Activated T-cell treated with anti-CD3 and anti-CD28 coated beads, Interleukin-2, amount 50 U/mL, for 4 hours (primary cell): ENCODE results near the gene CRYBB3. TPM values are rescaled to one million over a fixed set of nuclear protein-coding genes. Genes with fewer than 3 reads are reported as not detected.
"Not testable (repeated sequence)": the region's sequence is repeated elsewhere in the genome, so short reads cannot be mapped to it uniquely, and the experiment has no call there.

Experiments used
- ATAC-seq, 2 donors: fragments of 200-7000 bp; cut with Tn5 transposase; one replicate each; pipeline ENCODE4 v1.10.0; 2021
- DNase-seq: peaks from one replicate; pipeline ENCODE4 v3.0.0-alpha.2; 2020
- H3K27me3 Mint-ChIP-seq: one replicate; pipeline ENCODE4 v1.8.0; 2021; ENCODE audit warnings: low read depth, mixed read lengths
- H3K36me3 Mint-ChIP-seq: one replicate; pipeline ENCODE4 v1.8.0; 2022; ENCODE audit warnings: mixed read lengths; ENCODE audit not compliant: insufficient read depth
- H3K4me1 Mint-ChIP-seq: one replicate; pipeline ENCODE4 v1.8.0; 2021; ENCODE audit warnings: low read depth, mixed read lengths
- H3K4me3 Mint-ChIP-seq: one replicate; pipeline ENCODE4 v1.8.0; 2021; ENCODE audit warnings: mild to moderate bottlenecking, moderate library complexity, mixed read lengths
- H3K9me3 Mint-ChIP-seq: one replicate; pipeline ENCODE4 v1.8.0; 2021; ENCODE audit warnings: mixed read lengths
- total RNA-seq, 3 donors: library from RNA; stranded (reverse); gene quantifications; one replicate each; pipeline ENCODE4 v1.2.1, GENCODE V29; 2021

Gene CRYBB3
- total RNA-seq, 3 donors from 2014 or later = 0.38 TPM; not detected in 2

DNA sequence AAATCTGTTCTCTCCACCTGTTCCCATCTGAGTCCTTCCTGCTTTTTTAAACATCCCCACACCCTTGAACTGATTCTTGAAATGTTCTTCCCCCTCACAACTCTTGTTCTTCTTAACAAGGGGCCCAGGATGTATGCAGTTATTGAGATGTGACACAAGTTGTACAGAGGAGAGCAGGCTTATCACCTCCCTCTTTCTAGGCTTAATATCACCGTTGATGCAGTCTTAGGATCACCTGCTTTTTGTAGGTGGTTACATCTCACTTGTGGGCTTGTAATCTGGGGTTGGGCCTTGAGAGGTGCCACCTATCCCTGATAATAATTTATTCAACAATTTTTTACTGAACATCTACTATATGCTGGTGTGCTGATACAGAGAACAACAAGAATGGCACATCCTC is 6.2 kb downstream of the CRYBB3 start:
- Mint-ChIP-seq H3K36me3 (no peaks in the 10 kb centered on the region), H3K9me3 (no peaks in the 10 kb centered on the region), H3K4me3 (no peak overlapping the region), H3K4me1 (no peaks in the 10 kb centered on the region), H3K27me3 (no peaks in the 10 kb centered on the region)
- ATAC-seq (no peak), DNase-seq (no peak)

- Mint-ChIP-seq H3K9me3 (no peaks in the 10 kb centered on the region), H3K27me3 (no peaks in the 10 kb centered on the region), H3K4me3 (no peak overlapping the region), H3K4me1 (no peaks in the 10 kb centered on the region), H3K36me3 (no peaks in the 10 kb centered on the region)
- DNase-seq (no peak), ATAC-seq (no peak)
Measured at GRCh38 chr22:25206998-25207397, 7.3 kb downstream of the CRYBB3 start.

DNA sequence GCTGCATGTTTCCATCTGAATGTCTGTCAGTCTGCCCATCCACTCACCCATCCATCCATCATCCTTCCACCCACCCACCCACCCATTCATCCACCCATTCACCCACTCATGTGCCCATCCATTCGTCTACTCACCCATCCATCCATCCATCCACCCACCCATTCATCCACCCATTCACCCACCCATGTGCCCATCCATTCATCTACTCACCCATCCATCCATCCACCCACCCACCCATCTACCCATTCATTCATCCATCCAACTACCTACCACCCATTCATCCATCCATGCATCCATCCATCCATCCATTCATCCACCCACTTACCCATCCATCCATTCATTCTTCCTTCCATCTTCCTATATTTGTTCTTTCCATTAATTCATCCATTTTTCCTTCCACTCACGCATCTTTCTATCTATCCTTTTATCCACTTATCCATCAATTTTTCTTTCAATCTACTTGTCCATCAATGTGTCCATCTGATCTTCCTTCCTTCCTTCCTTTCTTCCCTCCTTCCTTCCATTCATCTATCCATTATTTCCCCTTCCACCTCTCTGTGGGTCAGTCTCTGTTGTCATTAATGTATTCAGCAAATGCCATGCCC is 8.0 kb downstream of the CRYBB3 start:
- no peak overlapping the region for H3K4me3 Mint-ChIP-seq
- ATAC-seq (no peak), DNase-seq (no peak)
- H3K36me3 Mint-ChIP-seq = no peaks in the 10 kb centered on the region
- H3K9me3 Mint-ChIP-seq = no peaks in the 10 kb centered on the region
- no peaks in the 10 kb centered on the region for H3K27me3 Mint-ChIP-seq
- no peaks in the 10 kb centered on the region for H3K4me1 Mint-ChIP-seq

GRCh38 chr22:25208328-25208727 is 8.7 kb downstream of the CRYBB3 start:
- H3K27me3 Mint-ChIP-seq = peaks cover 1% of the 10 kb centered on the region
- H3K9me3 Mint-ChIP-seq = no peaks in the 10 kb centered on the region
- no peaks in the 10 kb centered on the region for H3K4me1 Mint-ChIP-seq
- DNase-seq (no peak), ATAC-seq (no peak)
- H3K36me3 Mint-ChIP-seq = no peaks in the 10 kb centered on the region
- H3K4me3 Mint-ChIP-seq = no peak overlapping the region

DNA sequence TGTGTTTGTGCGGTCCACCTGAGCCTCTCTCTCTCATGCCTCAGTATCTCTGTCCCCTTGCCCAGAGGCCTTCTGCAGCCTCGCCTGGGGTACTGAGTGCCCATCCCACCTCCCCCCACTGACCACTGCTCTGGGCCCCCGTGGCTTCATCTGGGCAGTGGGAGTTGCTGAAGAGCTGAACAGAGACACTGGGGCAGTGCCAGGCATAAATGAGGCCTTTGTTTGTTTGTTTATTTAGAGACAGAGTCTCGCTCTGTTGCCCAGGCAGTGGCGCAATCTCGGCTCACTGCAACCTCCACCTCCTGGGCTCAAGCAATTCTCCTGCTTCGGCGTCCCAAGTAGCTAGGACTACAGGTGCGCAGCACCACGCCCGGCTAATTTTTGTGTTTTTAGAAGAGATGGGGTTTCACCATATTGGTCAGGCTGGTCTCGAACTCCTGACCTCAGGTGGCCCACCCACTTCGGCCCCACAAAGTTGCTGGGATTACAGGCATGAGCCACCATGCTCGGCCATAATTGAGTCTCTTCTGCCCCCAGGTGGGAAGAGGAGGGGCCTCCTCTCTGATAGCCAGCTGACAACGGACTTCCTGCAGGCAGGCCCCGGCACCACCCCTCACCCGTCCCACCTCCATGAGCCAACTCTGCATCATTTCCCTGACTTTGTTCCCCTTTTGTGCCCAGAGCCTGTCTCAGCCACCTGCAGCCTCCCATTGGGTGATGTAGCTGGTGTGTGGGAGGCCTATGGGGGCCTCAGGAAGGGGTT is 9.3 kb downstream of the CRYBB3 start:
- Mint-ChIP-seq H3K4me3 (no peak overlapping the region), H3K4me1 (no peaks in the 10 kb centered on the region), H3K27me3 (peaks cover 6% of the 10 kb centered on the region), H3K9me3 (no peaks in the 10 kb centered on the region), H3K36me3 (no peaks in the 10 kb centered on the region)
- DNase-seq (no peak), ATAC-seq (no peak)

- DNase-seq (no peak), ATAC-seq (no peak)
- Mint-ChIP-seq H3K9me3 (peaks cover 4% of the 10 kb centered on the region), H3K4me3 (no peak overlapping the region), H3K4me1 (no peaks in the 10 kb centered on the region), H3K27me3 (peaks cover 6% of the 10 kb centered on the region), H3K36me3 (no peaks in the 10 kb centered on the region)
Measured at GRCh38 chr22:25210793-25211192, 11.1 kb downstream of the CRYBB3 start.

GRCh38 chr22:25212337-25212736 is 12.7 kb downstream of the CRYBB3 start:
- peaks cover 6% of the 10 kb centered on the region for H3K27me3 Mint-ChIP-seq
- H3K36me3 Mint-ChIP-seq = no peaks in the 10 kb centered on the region
- H3K9me3 Mint-ChIP-seq = peaks cover 4% of the 10 kb centered on the region
- DNase-seq (no peak), ATAC-seq (no peak)
- H3K4me1 Mint-ChIP-seq = no peaks in the 10 kb centered on the region
- H3K4me3 Mint-ChIP-seq = no peak overlapping the region

DNA sequence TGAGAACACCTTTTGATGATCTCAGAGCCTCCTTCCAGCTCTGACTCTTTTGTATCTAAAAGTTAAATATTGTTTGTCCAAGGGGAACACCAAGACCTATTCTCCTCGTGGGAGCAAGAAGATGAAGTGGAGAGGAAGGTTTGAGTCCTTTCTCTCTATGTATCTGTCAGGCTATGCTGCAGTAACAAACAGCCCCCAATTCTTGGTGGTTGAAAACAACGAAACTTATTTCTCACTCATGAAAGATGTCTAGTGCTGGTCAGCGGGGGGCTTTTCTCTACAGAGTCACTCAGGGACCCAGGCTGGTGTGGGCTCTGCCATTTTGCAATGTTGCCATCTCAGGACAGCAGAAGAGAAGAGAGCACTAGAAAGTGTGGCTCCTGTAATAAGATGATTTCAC is 13.6 kb downstream of the CRYBB3 start:
- no peak for DNase-seq
- Mint-ChIP-seq H3K36me3 (no peaks in the 10 kb centered on the region), H3K4me3 (no peak overlapping the region), H3K9me3 (peaks cover 4% of the 10 kb centered on the region), H3K4me1 (no peaks in the 10 kb centered on the region), H3K27me3 (peaks cover 12% of the 10 kb centered on the region)
- no peak for ATAC-seq

- Mint-ChIP-seq H3K36me3 (no peaks in the 10 kb centered on the region), H3K9me3 (peaks cover 4% of the 10 kb centered on the region), H3K4me3 (no peak overlapping the region), H3K4me1 (no peaks in the 10 kb centered on the region), H3K27me3 (peaks cover 15% of the 10 kb centered on the region)
- ATAC-seq = no peak
- no peak for DNase-seq
Measured at GRCh38 chr22:25216230-25216629, 16.6 kb downstream of the CRYBB3 start.

DNA sequence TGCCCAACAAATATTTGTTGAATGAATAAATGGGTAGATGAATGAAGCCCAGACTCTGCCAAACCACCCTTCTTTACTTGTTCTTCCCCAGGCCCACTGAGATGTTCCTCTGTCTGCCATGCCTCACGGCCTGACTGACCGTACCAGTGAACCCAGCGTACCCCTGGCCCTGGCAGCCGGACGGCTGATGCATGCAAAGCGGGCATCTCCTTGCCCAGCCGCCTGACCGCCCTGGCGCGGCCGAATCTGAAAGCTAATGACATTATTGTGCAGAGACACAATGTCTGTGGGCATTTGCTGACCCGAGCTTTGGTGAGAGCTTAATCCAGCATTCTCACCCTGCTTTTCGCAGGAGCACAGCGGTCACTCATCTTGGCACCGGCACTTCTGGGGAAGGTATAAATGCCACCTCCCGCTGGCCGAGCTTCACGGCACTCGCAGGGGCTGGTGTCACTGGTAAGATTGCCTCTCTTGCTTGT is 19.6 kb downstream of the CRYBB3 start, which contains the start of gene CRYBB2:
CRYBB2 (plus strand) TSS at position 429 of the 479 bp plus-strand sequence. CDS start 1,791 bp downstream, outside the sequence.
- Mint-ChIP-seq H3K27me3 (peaks cover 20% of the 10 kb centered on the region), H3K9me3 (peaks cover 4% of the 10 kb centered on the region), H3K36me3 (no peaks in the 10 kb centered on the region), H3K4me3 (no peak within 1 kb of the TSS), H3K4me1 (no peaks in the 10 kb centered on the region)
- DNase-seq = no peak
- no peak for ATAC-seq

DNA sequence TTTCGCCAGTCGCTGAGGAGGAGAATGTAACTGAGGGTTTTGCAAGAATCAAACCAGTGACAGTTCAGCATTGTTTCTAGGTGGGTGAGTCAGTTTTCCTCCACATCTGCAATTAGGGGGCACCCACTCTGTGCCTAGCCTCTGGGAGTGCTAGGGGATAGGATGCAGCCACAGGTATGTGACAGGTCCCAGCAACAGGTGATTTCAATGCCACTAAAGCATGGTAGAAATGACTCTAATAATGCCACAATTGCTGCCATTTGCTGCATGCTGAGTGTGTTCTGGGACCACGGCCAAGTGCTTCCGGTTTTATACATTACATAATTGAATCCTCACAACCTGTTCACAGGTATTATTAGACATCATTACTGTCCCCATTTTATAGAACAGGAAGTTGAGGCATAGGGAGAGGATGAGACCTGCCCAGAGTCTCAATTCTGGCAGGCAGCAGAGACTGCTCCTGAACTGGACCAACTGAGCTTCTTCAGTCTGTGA is 20.3 kb downstream of the CRYBB3 start:
- Mint-ChIP-seq H3K9me3 (peaks cover 4% of the 10 kb centered on the region), H3K36me3 (no peaks in the 10 kb centered on the region), H3K4me1 (no peaks in the 10 kb centered on the region), H3K27me3 (peaks cover 20% of the 10 kb centered on the region), H3K4me3 (no peak overlapping the region)
- ATAC-seq (no peak), DNase-seq (no peak)

DNA sequence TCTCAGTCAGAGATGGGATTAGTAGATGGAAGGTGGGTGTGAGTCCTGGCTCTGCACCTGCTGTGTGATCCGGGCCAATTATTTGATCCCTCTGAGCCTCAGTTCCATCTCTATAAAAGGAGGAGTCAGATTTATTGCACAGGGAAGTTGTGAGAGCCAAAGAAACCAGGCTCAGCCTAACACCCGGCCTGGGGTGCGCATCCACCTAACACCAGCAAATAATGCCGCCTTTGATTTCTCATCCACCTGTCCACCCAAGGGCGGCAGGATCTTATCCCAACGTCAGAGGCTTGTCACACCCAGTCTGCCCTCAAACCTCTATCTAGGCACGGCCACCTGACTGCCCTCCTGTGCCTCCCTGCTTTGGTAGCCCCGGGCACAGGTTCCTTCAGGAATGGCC is 22.1 kb downstream of the CRYBB3 start:
- Mint-ChIP-seq H3K4me3 (no peak overlapping the region), H3K9me3 (no peaks in the 10 kb centered on the region), H3K27me3 (peaks cover 20% of the 10 kb centered on the region), H3K4me1 (no peaks in the 10 kb centered on the region), H3K36me3 (no peaks in the 10 kb centered on the region)
- no peak for ATAC-seq
- no peak for DNase-seq

DNA sequence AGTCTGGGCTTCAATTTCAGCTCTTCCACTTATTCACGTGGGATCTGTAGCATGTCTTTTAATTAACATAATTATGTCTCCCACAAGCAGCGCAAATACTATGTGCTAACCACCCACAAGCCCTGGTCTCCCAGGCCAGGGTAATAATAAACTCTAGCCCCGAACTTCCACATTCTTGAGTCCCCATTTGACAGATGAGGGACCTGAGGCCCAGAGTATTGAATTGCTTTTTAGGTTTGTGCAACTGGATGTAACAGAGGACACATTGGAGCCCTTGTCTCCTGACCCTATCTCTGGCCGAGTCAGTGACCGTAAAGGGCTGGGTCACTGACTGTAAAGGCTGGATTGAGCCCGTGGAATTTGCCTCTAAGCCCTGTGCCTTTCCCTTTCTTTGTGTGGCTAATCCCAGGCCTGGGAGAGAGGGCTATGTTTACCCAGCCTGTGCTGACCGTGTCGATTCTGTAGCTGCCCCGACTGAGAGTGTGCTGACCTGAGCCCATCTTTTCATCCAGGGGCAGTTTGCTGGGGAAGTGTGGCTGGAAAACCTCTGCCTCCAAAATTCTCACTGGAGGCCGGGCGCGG is 23.7 kb downstream of the CRYBB3 start:
- Mint-ChIP-seq H3K27me3 (peaks cover 13% of the 10 kb centered on the region), H3K4me1 (no peaks in the 10 kb centered on the region), H3K4me3 (no peak overlapping the region), H3K9me3 (no peaks in the 10 kb centered on the region), H3K36me3 (no peaks in the 10 kb centered on the region)
- no peak for DNase-seq
- no peak for ATAC-seq

GRCh38 chr22:25228822-25229221 is 29.2 kb downstream of the CRYBB3 start:
- DNase-seq = no peak
- ATAC-seq = no peak
- H3K27me3 Mint-ChIP-seq = peaks cover 26% of the 10 kb centered on the region
- no peaks in the 10 kb centered on the region for H3K36me3 Mint-ChIP-seq
- no peaks in the 10 kb centered on the region for H3K9me3 Mint-ChIP-seq
- no peaks in the 10 kb centered on the region for H3K4me1 Mint-ChIP-seq
- H3K4me3 Mint-ChIP-seq = no peak overlapping the region

DNA sequence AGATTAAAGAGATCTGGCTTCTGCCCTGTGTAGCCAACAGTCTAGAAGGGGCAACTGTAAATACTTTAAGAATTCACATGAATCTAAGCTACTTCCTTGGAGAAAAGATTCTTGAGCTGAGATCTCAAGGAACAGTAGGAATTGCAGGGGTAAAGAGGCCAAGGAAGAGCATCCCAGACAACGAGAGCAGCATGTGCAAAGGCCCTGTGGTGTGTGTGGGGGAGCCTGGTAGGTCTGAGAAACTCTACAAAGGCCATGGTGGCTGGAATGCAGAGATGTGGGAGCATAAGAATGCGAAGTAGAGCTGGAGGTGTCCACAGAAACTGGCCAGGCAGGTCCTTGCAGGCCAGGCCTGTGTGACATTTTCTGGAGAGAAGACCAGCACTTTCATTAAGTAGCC is 31.1 kb downstream of the CRYBB3 start:
- ATAC-seq = not testable (repeated sequence)

More for the DNA sequence above, 31.1 kb downstream of the CRYBB3 start:
- not testable (repeated sequence) for H3K4me3 Mint-ChIP-seq, H3K9me3 Mint-ChIP-seq, H3K4me1 Mint-ChIP-seq, DNase-seq, H3K36me3 Mint-ChIP-seq
- H3K27me3 Mint-ChIP-seq = peaks cover 37% of the 10 kb centered on the region
